Measurements from ENCODE around the gene BTG1. TPM values are rescaled to one million over a fixed set of nuclear protein-coding genes. Genes with fewer than 3 reads are reported as not detected.

The BTG1 gene
- total RNA-seq (2013), result 117 TPM
- 100 to 1,000 TPM; 189 to 242 (median 192) TPM for polyA plus RNA-seq
- 61.0 and 97.7 TPM in 2 replicates for polyA minus RNA-seq
- total RNA-seq, result 557 to 1,102 (median 763) reads per million in 11 experiments

DNA sequence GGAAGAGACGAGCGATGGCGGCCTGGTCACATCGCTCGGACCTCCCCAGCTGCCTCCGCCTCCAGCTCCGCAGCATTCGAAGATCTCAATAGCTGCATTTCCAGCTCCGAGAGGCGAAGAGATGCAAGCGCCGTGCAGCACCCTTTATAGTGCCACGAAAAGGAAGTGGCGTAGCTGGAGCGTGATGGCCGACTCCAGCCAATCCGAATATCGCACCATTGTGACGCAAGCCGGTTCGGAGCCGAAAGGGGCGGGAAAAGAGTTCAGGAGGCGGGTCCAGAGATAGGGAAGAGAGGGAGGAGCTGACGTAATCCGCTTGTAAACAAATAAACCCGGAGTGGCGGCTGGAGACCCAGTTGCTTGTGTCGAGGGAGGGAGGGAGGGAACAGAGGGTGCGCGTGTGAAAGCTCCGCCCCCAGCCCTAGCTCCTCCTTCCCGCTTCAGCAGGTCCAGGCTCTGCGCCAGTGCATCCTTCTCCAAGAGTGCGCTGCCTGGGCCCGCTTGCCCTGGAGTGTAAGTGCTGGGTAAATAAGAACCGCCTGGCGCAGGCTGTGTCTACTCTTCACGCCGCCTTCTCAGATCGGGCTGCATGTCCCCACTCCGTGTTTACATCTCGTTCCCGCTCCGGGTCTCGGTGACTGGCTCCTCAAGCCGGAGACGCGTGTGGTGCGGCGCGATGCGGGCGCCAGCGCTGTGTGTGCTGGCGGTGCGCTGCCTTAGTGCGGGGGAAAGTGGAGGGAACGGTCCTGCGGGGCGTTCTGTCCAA lies at the start of gene BTG1:
Gene BTG1, minus strand, starts transcription at position 116 of the 766 bp plus-strand sequence. CDS start 311 bp downstream, outside the sequence.
- peak within 1 kb of the TSS; percentile 96 to 99 (median 97) for H3K27ac Mint-ChIP-seq
- intact Hi-C loops (cut with micrococcal nuclease), result loop anchor here (2.0 to 10.0 kb wide), 8 partner anchors 89 to 781 kb away; partner anchors contain the start of gene EEA1 (in 1 of the 2)
- peaks cover 26 to 45% of the 10 kb centered on the region in 2 donors for H3K36me3 ChIP-seq (replicated peaks in 1 of 2; ENCODE audit: control insufficient read depth in 1 of 2, insufficient read depth in 2 of 2, low read length in 2 of 2)

More for the DNA sequence above, at the start of gene BTG1:
- 0% methylated on average over 49 of the region's 61 CpGs for WGBS (ENCODE audit: insufficient coverage)
- Mint-ChIP-seq H3K4me3 (peak within 1 kb of the TSS; percentile 98 to 99), H3K9me3 (peaks cover 0 to 3% (median 0%) of the 10 kb centered on the region in 7 donors), H3K4me1 (peaks cover 26% of the 10 kb centered on the region), H3K27me3 (ENCODE audit: low read depth in 3 of 3) (peaks cover 0 to 4% (median 2%) of the 10 kb centered on the region in 3 donors), H3K36me3 (peaks cover 44 to 45% of the 10 kb centered on the region in 2 donors)
- Histone ChIP-seq H3K27ac (ENCODE audit: low read depth in 1 of 2, low read length in 2 of 2) (peak within 1 kb of the TSS; percentile 90 to 92), H2AFZ (ENCODE audit: insufficient read depth, low read depth, low read length, poor library complexity, severe bottlenecking) (peak within 1 kb of the TSS; percentile 42), H3K79me2 (ENCODE audit: insufficient read depth, low read length) (peaks cover 77% of the 10 kb centered on the region), H3K27me3 (ENCODE audit: control insufficient read depth in 2 of 2, insufficient read depth in 2 of 2, low read length in 2 of 2) (no peaks in the 10 kb centered on the region), H4K20me1 (ENCODE audit: insufficient read depth, low read length) (peaks cover 46% of the 10 kb centered on the region), H3K4me1 (ENCODE audit: control insufficient read depth in 1 of 2, insufficient read depth in 2 of 2, low read length in 2 of 2) (peaks cover 23 to 61% of the 10 kb centered on the region in 2 donors), H3K9me3 (replicated peaks in 1 of 2; ENCODE audit: control insufficient read depth in 1 of 2, insufficient read depth in 1 of 2, low read length in 2 of 2) (no peaks in the 10 kb centered on the region), H3K9ac (ENCODE audit: insufficient read depth, low read length, poor library complexity, severe bottlenecking) (peak within 1 kb of the TSS; percentile 98), H3K4me2 (replicated peaks; ENCODE audit: extremely low read depth, low read length, poor library complexity, severe bottlenecking) (peak within 1 kb of the TSS; percentile 83), H3K4me3 (replicated peaks in 1 of 3; ENCODE audit: low read depth in 2 of 3, low read length in 3 of 3) (peak within 1 kb of the TSS; percentile 92 to 99 (median 94))
- TF ChIP-seq CTCF (IDR thresholded peaks at IDR 0.05), result no peak
- peak; percentile 99 to 100 (median 100) for DNase-seq

Data from CD14-positive monocyte (primary cell).